Tibial nerve (tissue), 4 donors: ENCODE results near the gene MRE11. TPM values are rescaled to one million over a fixed set of nuclear protein-coding genes. Genes with fewer than 3 reads are reported as not detected.

Experiments used
- DNase-seq, 2 donors: peaks; one replicate each; pipeline ENCODE4 v3.0.0-alpha.2; 2019; ENCODE audit warnings: low spot score in 2 of 2
- H3K27ac ChIP-seq, 4 donors: fragments of 200-600 bp; sonication (generic) in 3 of 4; one replicate each; pipeline ENCODE4 v1.5.1; 2017 to 2019; ENCODE audit warnings: mild to moderate bottlenecking in 1 of 4
- H3K27me3 ChIP-seq, 2 donors: fragments of 200-600 bp; sonication (generic) in 1 of 2; one replicate each; pipeline versions ENCODE4 v1.5.1 to v1.6.0; 2017 to 2019
- H3K36me3 ChIP-seq, 3 donors: fragments of 200-600 bp; sonication (generic); one replicate each; pipeline ENCODE4 v1.5.1; 2018 to 2019
- H3K4me1 ChIP-seq, 4 donors: fragments of 200-600 bp; sonication (generic) in 3 of 4; one replicate each; pipeline ENCODE4 v1.5.1; 2017 to 2019
- H3K4me3 ChIP-seq, 4 donors: fragments of 200-600 bp; sonication (generic) in 3 of 4; one replicate each; pipeline ENCODE4 v1.5.1; 2017 to 2019; ENCODE audit warnings: mild to moderate bottlenecking in 1 of 4, moderate library complexity in 1 of 4
- H3K9me3 ChIP-seq, 4 donors: fragments of 200-600 bp; sonication (generic) in 3 of 4; one replicate each; pipeline ENCODE4 v1.5.1; 2017 to 2019
- CTCF ChIP-seq, 5 experiments: fragments of 200-600 bp in 3 of 5; fragments of 450-650 bp in 2 of 5; sonication (generic) in 3 of 5; IDR thresholded peaks; one replicate each; pipeline ENCODE4 v1.5.1; 2016 to 2019; ENCODE audit warnings: antibody characterized with exemption in 5 of 5, mild to moderate bottlenecking in 3 of 5, moderate library complexity in 2 of 5
- EP300 ChIP-seq, 2 donors: sonication (generic); formaldehyde crosslinking; IDR thresholded peaks; one replicate each; pipeline ENCODE4 v1.6.1; 2017; ENCODE audit warnings: antibody characterized with exemption in 2 of 2, mild to moderate bottlenecking in 1 of 2
- POLR2A ChIP-seq, 2 donors: fragments of 450-650 bp; IDR thresholded peaks; one replicate each; pipeline ENCODE4 v1.6.1; 2017; ENCODE audit warnings: antibody characterized with exemption in 2 of 2, mild to moderate bottlenecking in 2 of 2, moderate library complexity in 2 of 2
- WGBS, 2 donors: methylation state at CpG; one replicate each; pipeline ENCODE4 v1.1.5; 2018; 5-methylcytosine and 5-hydroxymethylcytosine counted together
- total RNA-seq, 4 donors: library from RNA; depleted of rRNA; stranded (reverse); fragments of >200 nt; gene quantifications; one replicate each; pipeline ENCODE4 v1.1.0, GENCODE V29; 2016

MRE11 gene
- total RNA-seq, 4 donors from 2014 or later: 14.0 to 28.4 (median 17.4) TPM

- TF ChIP-seq EP300 (IDR thresholded peaks at IDR 0.05) (no peak), CTCF (IDR thresholded peaks at IDR 0.05) (no peak), POLR2A (IDR thresholded peaks at IDR 0.05) (no peak)
- H3K9me3 ChIP-seq: no peaks in the 10 kb centered on the region
These were observed 44.6 kb downstream of the MRE11 start for GRCh38 chr11:94449029-94449428.

GRCh38 chr11:94447149-94447548 lies 46.5 kb downstream of the MRE11 start:
- H3K36me3 ChIP-seq: peaks cover 0 to 56% (median 0%) of the 10 kb centered on the region in 3 donors
- TF ChIP-seq CTCF (IDR thresholded peaks at IDR 0.05): no peak
- no peak overlapping the region for H3K4me3 ChIP-seq
- no peak for DNase-seq
- WGBS, 2 donors: 83 to 85% methylated on average over 4 of the region's 4 CpGs
- no peaks in the 10 kb centered on the region for H3K4me1 ChIP-seq
- H3K27me3 ChIP-seq: no peaks in the 10 kb centered on the region
- H3K9me3 ChIP-seq: no peaks in the 10 kb centered on the region
- no peak overlapping the region for H3K27ac ChIP-seq

More at GRCh38 chr11:94449029-94449428, 44.6 kb downstream of the MRE11 start:
- H3K36me3 ChIP-seq: peaks cover 0 to 40% (median 0%) of the 10 kb centered on the region in 3 donors
- no peaks in the 10 kb centered on the region for H3K4me1 ChIP-seq
- no peak overlapping the region for H3K27ac ChIP-seq
- no peak overlapping the region for H3K4me3 ChIP-seq
- 73 to 97% methylated on average over 1 of the region's 1 CpG for WGBS, 2 donors
- no peak for DNase-seq
- no peaks in the 10 kb centered on the region for H3K27me3 ChIP-seq

DNA sequence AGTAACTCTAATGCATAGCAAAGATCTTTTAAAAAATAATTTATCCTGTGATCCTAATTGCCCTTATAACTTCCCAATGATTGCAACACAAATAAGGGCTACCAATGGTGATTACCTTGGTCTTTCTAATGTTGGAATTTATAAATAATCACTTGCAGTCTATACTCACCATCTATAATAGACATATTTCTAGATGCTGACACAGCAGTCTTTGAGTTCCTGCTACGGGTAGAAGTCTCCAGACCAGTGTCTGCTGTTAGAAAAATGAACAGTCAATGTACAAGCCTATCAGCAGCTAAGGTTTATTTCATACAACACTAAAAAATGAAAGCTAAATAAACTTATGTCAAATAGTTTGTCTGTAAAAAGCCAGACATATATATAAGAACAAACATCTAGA lies 48.0 kb downstream of the MRE11 start:
- H3K36me3 ChIP-seq: peaks cover 0 to 71% (median 0%) of the 10 kb centered on the region in 3 donors
- H3K4me1 ChIP-seq: no peaks in the 10 kb centered on the region

GRCh38 chr11:94433049-94433448 lies 60.6 kb downstream of the MRE11 start:
- Histone ChIP-seq H3K4me1 (no peaks in the 10 kb centered on the region), H3K4me3 (no peak overlapping the region), H3K27ac (no peak overlapping the region), H3K36me3 (peaks cover 0 to 77% (median 6%) of the 10 kb centered on the region in 3 donors), H3K9me3 (peaks cover 0 to 15% (median under 1%) of the 10 kb centered on the region in 4 donors), H3K27me3 (no peaks in the 10 kb centered on the region)
- DNase-seq: no peak
- WGBS, 2 donors: 68 to 77% methylated on average over 1 of the region's 1 CpG
- TF ChIP-seq POLR2A (IDR thresholded peaks at IDR 0.05) (no peak), CTCF (IDR thresholded peaks at IDR 0.05) (no peak), EP300 (IDR thresholded peaks at IDR 0.05) (no peak)

More for the DNA sequence above, 48.0 kb downstream of the MRE11 start:
- no peaks in the 10 kb centered on the region for H3K27me3 ChIP-seq
- TF ChIP-seq POLR2A (IDR thresholded peaks at IDR 0.05): no peak
- no peak for TF ChIP-seq CTCF (IDR thresholded peaks at IDR 0.05)
- no peak for TF ChIP-seq EP300 (IDR thresholded peaks at IDR 0.05)
- H3K9me3 ChIP-seq: no peaks in the 10 kb centered on the region
- H3K27ac ChIP-seq: no peak overlapping the region
- H3K4me3 ChIP-seq: no peak overlapping the region
- 76 to 82% methylated on average over 1 of the region's 1 CpG for WGBS, 2 donors
- no peak for DNase-seq

DNA sequence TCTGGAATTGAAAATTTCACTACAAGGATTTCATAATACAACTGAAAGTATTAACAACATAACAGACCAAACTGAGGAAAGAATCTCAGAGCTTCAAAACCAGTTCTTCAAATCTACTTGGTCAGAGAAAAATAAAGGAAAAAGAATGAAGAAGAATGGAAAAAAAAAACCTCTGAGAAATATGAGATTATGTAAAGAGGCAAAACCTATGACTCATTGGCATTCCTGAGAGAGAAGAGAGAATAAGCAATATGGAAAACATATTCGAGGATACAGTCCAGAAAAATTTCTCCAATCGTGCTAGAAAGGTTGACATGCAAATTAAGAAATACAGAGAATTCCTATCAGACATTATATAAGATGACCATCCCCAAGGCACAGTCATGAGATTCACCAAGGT lies 69.0 kb downstream of the MRE11 start:
- no peak for DNase-seq
- WGBS, 2 donors: 48 to 60% methylated on average over 2 of the region's 2 CpGs
- peaks cover 0 to 81% (median 6%) of the 10 kb centered on the region in 3 donors for H3K36me3 ChIP-seq

More for the DNA sequence above, 69.0 kb downstream of the MRE11 start:
- H3K9me3 ChIP-seq: peaks cover 0 to 26% (median 2%) of the 10 kb centered on the region in 4 donors
- no peaks in the 10 kb centered on the region for H3K4me1 ChIP-seq
- no peak overlapping the region for H3K27ac ChIP-seq
- no peaks in the 10 kb centered on the region for H3K27me3 ChIP-seq
- H3K4me3 ChIP-seq: no peak overlapping the region
- TF ChIP-seq EP300 (IDR thresholded peaks at IDR 0.05) (no peak), CTCF (IDR thresholded peaks at IDR 0.05) (no peak), POLR2A (IDR thresholded peaks at IDR 0.05) (no peak)
